ENCODE measurements around the gene EP400.

DNA sequence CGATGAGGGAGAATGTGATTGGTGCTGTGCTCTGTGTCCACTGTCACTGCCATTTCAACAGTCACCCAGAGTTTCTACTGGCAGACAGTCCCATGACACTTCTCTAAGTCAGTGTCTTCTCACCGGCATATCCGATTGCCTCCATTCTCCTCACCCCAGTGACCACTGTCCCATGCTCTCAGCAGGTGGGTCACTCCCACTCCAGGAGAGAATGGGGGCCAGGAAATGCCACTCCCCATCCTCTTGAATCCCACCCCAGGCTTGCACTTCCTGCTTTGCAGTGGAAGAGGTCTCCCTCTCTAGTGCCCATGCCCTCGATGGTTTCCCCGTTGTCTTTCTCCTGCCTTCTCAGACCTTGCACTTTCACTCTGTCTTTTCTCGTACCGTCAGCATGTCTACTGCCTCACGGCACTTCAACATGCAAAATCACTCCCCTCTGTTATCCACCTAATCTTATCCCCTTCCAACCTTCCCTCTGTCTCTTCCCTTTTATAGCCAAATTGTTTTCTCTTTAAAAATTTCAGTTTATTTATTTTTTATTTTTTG, 2.2 kb upstream of the EP400 start:
- TF ChIP-seq, protein P1, sequence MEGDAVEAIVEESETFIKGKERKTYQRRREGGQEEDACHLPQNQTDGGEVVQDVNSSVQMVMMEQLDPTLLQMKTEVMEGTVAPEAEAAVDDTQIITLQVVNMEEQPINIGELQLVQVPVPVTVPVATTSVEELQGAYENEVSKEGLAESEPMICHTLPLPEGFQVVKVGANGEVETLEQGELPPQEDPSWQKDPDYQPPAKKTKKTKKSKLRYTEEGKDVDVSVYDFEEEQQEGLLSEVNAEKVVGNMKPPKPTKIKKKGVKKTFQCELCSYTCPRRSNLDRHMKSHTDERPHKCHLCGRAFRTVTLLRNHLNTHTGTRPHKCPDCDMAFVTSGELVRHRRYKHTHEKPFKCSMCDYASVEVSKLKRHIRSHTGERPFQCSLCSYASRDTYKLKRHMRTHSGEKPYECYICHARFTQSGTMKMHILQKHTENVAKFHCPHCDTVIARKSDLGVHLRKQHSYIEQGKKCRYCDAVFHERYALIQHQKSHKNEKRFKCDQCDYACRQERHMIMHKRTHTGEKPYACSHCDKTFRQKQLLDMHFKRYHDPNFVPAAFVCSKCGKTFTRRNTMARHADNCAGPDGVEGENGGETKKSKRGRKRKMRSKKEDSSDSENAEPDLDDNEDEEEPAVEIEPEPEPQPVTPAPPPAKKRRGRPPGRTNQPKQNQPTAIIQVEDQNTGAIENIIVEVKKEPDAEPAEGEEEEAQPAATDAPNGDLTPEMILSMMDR (IDR thresholded peaks at IDR 0.05): no peak
- TF ChIP-seq ZFX (IDR thresholded peaks at IDR 0.05; ENCODE audit: borderline replicate concordance): no peak
